Upper lobe of left lung (tissue), 4 donors: ENCODE data around the gene ROBO3.

Experiments used
- EP300 ChIP-seq, 4 donors: sonication (generic); formaldehyde crosslinking; IDR thresholded peaks; one replicate each; pipeline ENCODE4 v1.5.1; 2017; ENCODE audit warnings: antibody characterized with exemption in 4 of 4, control low read depth in 2 of 4
- POLR2A ChIP-seq, 4 donors: fragments of 450-650 bp; IDR thresholded peaks; one replicate each; pipeline ENCODE4 v1.5.1; 2016 to 2017; ENCODE audit warnings: antibody characterized with exemption in 4 of 4, mild to moderate bottlenecking in 2 of 4
- TF ChIP-seq, protein P1 (sequence below), 6 experiments: fragments of 450-650 bp in 4 of 6; fragments of 200-600 bp in 2 of 6; sonication (generic) in 2 of 6; IDR thresholded peaks; one replicate each; pipeline ENCODE4 v1.5.1; 2016 to 2019; ENCODE audit warnings: antibody characterized with exemption in 6 of 6

GRCh38 chr11:124859171-124859570 is 6.1 kb upstream of the ROBO3 start:
- TF ChIP-seq, protein P1, sequence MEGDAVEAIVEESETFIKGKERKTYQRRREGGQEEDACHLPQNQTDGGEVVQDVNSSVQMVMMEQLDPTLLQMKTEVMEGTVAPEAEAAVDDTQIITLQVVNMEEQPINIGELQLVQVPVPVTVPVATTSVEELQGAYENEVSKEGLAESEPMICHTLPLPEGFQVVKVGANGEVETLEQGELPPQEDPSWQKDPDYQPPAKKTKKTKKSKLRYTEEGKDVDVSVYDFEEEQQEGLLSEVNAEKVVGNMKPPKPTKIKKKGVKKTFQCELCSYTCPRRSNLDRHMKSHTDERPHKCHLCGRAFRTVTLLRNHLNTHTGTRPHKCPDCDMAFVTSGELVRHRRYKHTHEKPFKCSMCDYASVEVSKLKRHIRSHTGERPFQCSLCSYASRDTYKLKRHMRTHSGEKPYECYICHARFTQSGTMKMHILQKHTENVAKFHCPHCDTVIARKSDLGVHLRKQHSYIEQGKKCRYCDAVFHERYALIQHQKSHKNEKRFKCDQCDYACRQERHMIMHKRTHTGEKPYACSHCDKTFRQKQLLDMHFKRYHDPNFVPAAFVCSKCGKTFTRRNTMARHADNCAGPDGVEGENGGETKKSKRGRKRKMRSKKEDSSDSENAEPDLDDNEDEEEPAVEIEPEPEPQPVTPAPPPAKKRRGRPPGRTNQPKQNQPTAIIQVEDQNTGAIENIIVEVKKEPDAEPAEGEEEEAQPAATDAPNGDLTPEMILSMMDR (IDR thresholded peaks at IDR 0.05), result no peak
- no peak for TF ChIP-seq EP300 (IDR thresholded peaks at IDR 0.05)
- no peak for TF ChIP-seq POLR2A (IDR thresholded peaks at IDR 0.05)
